Breast epithelium (tissue), 3 donors: ENCODE results near the gene PNPO.

Experiments
- POLR2A ChIP-seq: fragments of 450-650 bp; IDR thresholded peaks from one replicate; pipeline ENCODE4 v1.6.1; 2016; ENCODE audit warnings: antibody characterized with exemption, mild to moderate bottlenecking, moderate library complexity
- POLR2AphosphoS5 ChIP-seq, 3 donors: sonication (generic); formaldehyde crosslinking; IDR thresholded peaks; one replicate each; pipeline ENCODE4 v1.6.1; 2017; ENCODE audit warnings: antibody characterized with exemption in 3 of 3

DNA sequence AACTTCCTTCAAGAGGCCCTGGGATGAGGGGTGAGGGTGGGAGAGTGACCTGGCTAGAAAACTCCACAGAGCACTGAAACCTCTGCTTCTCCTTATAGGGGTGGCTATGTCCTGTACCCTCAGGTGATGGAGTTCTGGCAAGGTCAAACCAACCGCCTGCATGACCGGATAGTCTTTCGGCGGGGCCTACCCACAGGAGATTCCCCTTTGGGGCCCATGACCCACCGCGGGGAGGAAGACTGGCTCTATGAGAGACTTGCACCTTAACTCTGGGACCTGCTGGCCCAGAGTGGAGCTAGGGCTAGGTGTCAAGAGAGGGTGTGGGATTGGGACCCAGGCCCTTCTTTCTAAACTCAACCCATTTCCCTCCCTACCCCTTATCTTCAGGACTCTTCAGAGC, 5.1 kb downstream of the PNPO start:
- no peak for TF ChIP-seq POLR2A
- no peak for TF ChIP-seq POLR2AphosphoS5 (IDR thresholded peaks at IDR 0.05)
